HL-60 (cell line): Measurements from ENCODE around the gene PDCD6IP.

Experiments
- CTCF ChIP-seq: IDR thresholded peaks from one replicate; pipeline ENCODE4 v1.5.1; 2011; ENCODE audit warnings: low read length, control low read depth, inconsistent platforms; ENCODE audit not compliant: insufficient read depth
- POLR2AphosphoS5 ChIP-seq: IDR thresholded peaks from 2 replicates; pipeline ENCODE4 v1.6.1; 2012; ENCODE audit warnings: low read depth
- REST ChIP-seq: IDR thresholded peaks from 2 replicates; pipeline ENCODE4 v1.6.1; 2012; ENCODE audit warnings: low read depth; ENCODE audit not compliant: insufficient replicate concordance

- TF ChIP-seq CTCF, result no peak
- no peak for TF ChIP-seq POLR2AphosphoS5
- no peak for TF ChIP-seq REST
These were observed 32.6 kb downstream of the PDCD6IP start for GRCh38 chr3:33831053-33831452.
